ENCODE data around the gene INAFM1. TPM values are rescaled to one million over a fixed set of nuclear protein-coding genes. Genes with fewer than 3 reads are reported as not detected.
A peak's percentile ranks its signal among the peaks of the same experiment; 100 is the strongest.

Gene INAFM1
- total RNA-seq, 2 experiments from 2014 or later = 16.9 to 19.3 TPM

GRCh38 chr19:47230054-47230920 lies 44.4 kb upstream of the INAFM1 start:
- H3K4me1 Mint-ChIP-seq (ENCODE audit: low read depth) = peaks cover 33% of the 10 kb centered on the region
- no peak overlapping the region for H3K27ac Mint-ChIP-seq
- peak; percentile 30 for ATAC-seq (ENCODE audit: poor library complexity)

GRCh38 chr19:47230921-47231214 lies 43.8 kb upstream of the INAFM1 start, which contains the start of gene BBC3:
Gene BBC3, minus strand, starts transcription at chr19:47231199. Its CDS starts 2,768 bp downstream, at chr19:47228431.
- ChIA-PET CTCF (interaction anchor here (1.4 to 1.6 kb wide), 2 partner anchors 9 to 20 kb away, joined by 3 to 4 read pairs; no protein-coding TSS in a partner anchor), POLR2A (no interaction called here)
- no peaks in the 10 kb centered on the region for H3K36me3 ChIP-seq (ENCODE audit: insufficient read depth, low read length)

More at GRCh38 chr19:47230054-47230920, 44.4 kb upstream of the INAFM1 start:
- no peaks in the 10 kb centered on the region for H3K9me3 ChIP-seq (ENCODE audit: control insufficient read depth in 1 of 2, insufficient read depth in 1 of 2, low read length in 2 of 2)
- ChIA-PET CTCF (interaction anchor here (1.4 to 2.6 kb wide), 2 partner anchors 9 to 14 kb away, joined by 3 to 12 read pairs; no protein-coding TSS in a partner anchor), POLR2A (interaction anchor here (0.8 to 1.8 kb wide), 6 partner anchors 10 to 117 kb away, joined by 3 to 4 read pairs (median 3); partner anchors contain the start of gene ZC3H4)
- DNase-seq = peak; percentile 70 to 92 (median 80)
- H3K4me1 ChIP-seq (ENCODE audit: insufficient read depth, low read length) = peaks cover 62% of the 10 kb centered on the region
- H3K27me3 Mint-ChIP-seq = no peaks in the 10 kb centered on the region
- intact Hi-C loops (cut with DNase I, micrococcal nuclease) = loop anchor here (1.0 to 10.0 kb wide), 3 partner anchors 14 to 515 kb away; partner anchors contain the start of gene PRKD2 (in 1 of the 2)
- no peaks in the 10 kb centered on the region for H3K27me3 ChIP-seq (ENCODE audit: control insufficient read depth in 1 of 2, insufficient read depth in 2 of 2, low read length in 2 of 2)
- H3K36me3 Mint-ChIP-seq (ENCODE audit: low read depth) = peaks cover 6% of the 10 kb centered on the region
- H3K4me3 ChIP-seq (ENCODE audit: low read length) = peak overlapping the region; percentile 76
- H3K36me3 ChIP-seq (ENCODE audit: insufficient read depth, low read length) = no peaks in the 10 kb centered on the region
- H3K4me3 Mint-ChIP-seq = peak overlapping the region; percentile 57
- H3K27ac ChIP-seq (ENCODE audit: low read depth in 1 of 2, low read length in 2 of 2) = peak overlapping the region; percentile 44 to 93
- peak; percentile 76 for TF ChIP-seq CTCF (IDR thresholded peaks at IDR 0.05)
- H3K9me3 Mint-ChIP-seq = no peaks in the 10 kb centered on the region

More at GRCh38 chr19:47230921-47231214, 43.8 kb upstream of the INAFM1 start, which contains the start of gene BBC3:
- H3K4me1 Mint-ChIP-seq (ENCODE audit: low read depth) = peaks cover 28% of the 10 kb centered on the region
- H3K4me3 Mint-ChIP-seq = peak within 1 kb of the TSS; percentile 85
- no peaks in the 10 kb centered on the region for H3K9me3 Mint-ChIP-seq
- H3K4me1 ChIP-seq (ENCODE audit: insufficient read depth, low read length) = peaks cover 56% of the 10 kb centered on the region
- no peaks in the 10 kb centered on the region for H3K27me3 Mint-ChIP-seq
- no peaks in the 10 kb centered on the region for H3K9me3 ChIP-seq (ENCODE audit: control insufficient read depth in 1 of 2, insufficient read depth in 1 of 2, low read length in 2 of 2)
- H3K27ac ChIP-seq (ENCODE audit: low read depth in 1 of 2, low read length in 2 of 2) = peak within 1 kb of the TSS; percentile 55 to 93
- no peak for ATAC-seq (ENCODE audit: poor library complexity)
- no peaks in the 10 kb centered on the region for H3K27me3 ChIP-seq (ENCODE audit: control insufficient read depth in 1 of 2, insufficient read depth in 2 of 2, low read length in 2 of 2)
- intact Hi-C loops (cut with DNase I, micrococcal nuclease) = loop anchor here (1.0 to 10.0 kb wide), 5 partner anchors 10 to 516 kb away; partner anchors contain the start of genes CCDC9 (in 1 of the 2) and PRKD2 (in 1 of the 2)
- peak within 1 kb of the TSS; percentile 72 for H3K27ac Mint-ChIP-seq
- no peaks in the 10 kb centered on the region for H3K36me3 Mint-ChIP-seq (ENCODE audit: low read depth)
- peak within 1 kb of the TSS; percentile 76 for H3K4me3 ChIP-seq (ENCODE audit: low read length)
- TF ChIP-seq CTCF (IDR thresholded peaks at IDR 0.05) = no peak
- DNase-seq = no peak
